Ovary (tissue), 10 donors: ENCODE measurements around the gene MBD4. TPM values are rescaled to one million over a fixed set of nuclear protein-coding genes. Genes with fewer than 3 reads are reported as not detected.
"Not testable (repeated sequence)": the region's sequence is repeated elsewhere in the genome, so short reads cannot be mapped to it uniquely, and the experiment has no call there.

Source experiments
- DNase-seq, 5 donors: peaks; one replicate each; pipeline ENCODE4 v3.0.0-alpha.2; 2019 to 2020
- H3K27ac ChIP-seq, 2 donors: fragments of 200-600 bp; one replicate each; pipeline versions ENCODE4 v1.5.1 to v1.8.0; 2019 to 2022
- H3K27me3 ChIP-seq: fragments of 200-600 bp; one replicate; pipeline ENCODE4 v1.8.0; 2022
- H3K36me3 ChIP-seq: fragments of 200-600 bp; sonication (generic); one replicate; pipeline ENCODE4 v1.5.1; 2019
- H3K4me1 ChIP-seq: one replicate; pipeline ENCODE4 v1.8.1; 2013; ENCODE audit warnings: mild to moderate bottlenecking, moderate library complexity; ENCODE audit not compliant: insufficient read depth
- H3K4me3 ChIP-seq: fragments of 200-600 bp; sonication (generic); one replicate; pipeline ENCODE4 v1.5.1; 2017
- H3K9me3 ChIP-seq, 2 donors: fragments of 200-600 bp in 1 of 2; sonication (generic) in 1 of 2; one replicate each; pipeline versions ENCODE4 v1.5.1 to v1.8.1; 2013 to 2019; ENCODE audit warnings: mild to moderate bottlenecking in 1 of 2, moderate library complexity in 1 of 2
- CTCF ChIP-seq, 3 donors: fragments of 450-650 bp in 2 of 3; fragments of 200-600 bp in 1 of 3; IDR thresholded peaks; one replicate each; pipeline versions ENCODE4 v1.5.1 to v1.8.0; 2016 to 2022; ENCODE audit warnings: antibody characterized with exemption in 3 of 3, mild to moderate bottlenecking in 1 of 3
- EP300 ChIP-seq: sonication (generic); formaldehyde crosslinking; IDR thresholded peaks from one replicate; pipeline ENCODE4 v1.6.1; 2017; ENCODE audit warnings: antibody characterized with exemption
- POLR2A ChIP-seq: fragments of 450-650 bp; IDR thresholded peaks from one replicate; pipeline ENCODE4 v1.6.1; 2017; ENCODE audit warnings: antibody characterized with exemption, mild to moderate bottlenecking, moderate library complexity
- WGBS, 3 donors: extraction: QIAGEN DNeasy Blood & Tissue Kit in 1 of 3; methylation state at CpG; one replicate each; pipeline versions ENCODE4 v1.1.5 to v1.1.7; 2013 to 2017; 5-methylcytosine and 5-hydroxymethylcytosine counted together
- intact Hi-C, 4 donors: fragments of 100-400 bp; cut with DNase I; formaldehyde crosslinking; loops; one replicate each; pipeline versions ENCODE4 v1.11.0 to v1.15.1; 2022 to 2023
- long read RNA-seq, 3 donors: library from polyadenylated mRNA in 2 of 3; unstranded in 2 of 3; transcript quantifications; one replicate each; pipeline ENCODE4 v2.0.0 and lab custom pipeline, GENCODE V29; 2021 to 2026
- polyA plus RNA-seq, 2 donors: library from polyadenylated mRNA; stranded (reverse); fragments of 200-250 nt in 1 of 2; fragments of 350-450 nt in 1 of 2; fragmentation: Illumina TruSeq in 1 of 2; extraction: RNeasy Lipid Tissue Mini Kit (QIAGEN cat#74804) in 1 of 2; gene quantifications; one replicate each; pipeline ENCODE4 v1.2.3, GENCODE V29; 2013 to 2014
- total RNA-seq, 7 donors: library from RNA; depleted of rRNA in 2 of 7; stranded (reverse); fragments of >200 nt in 2 of 7; fragmentation: NEBNext Ultra II Directional in 3 of 7; extraction: Animal tissue kit (Norgen Biotek cat#: 25700) in 3 of 7; gene quantifications; one replicate each; pipeline versions ENCODE4 v1.1.0 to v1.2.4, GENCODE V29; 2016 to 2023
- donor health status: DM: no; HTN: no; CAD: no; lungs with moderate emphysema.
- donor health status: DM: no; HTN: no; CAD: no.
- donor health status: Bipolar disorder and iron deficiency.
- donor health status: DM: yes; HTN: yes; CAD: no.
- donor health status: DM: no; HTN: no; CAD: no.
- donor health status: DM: yes; HTN: yes; CAD: no.

Gene MBD4
- total RNA-seq (10 to 100 TPM; 26.8 to 60.0 (median 29.4) TPM), polyA plus RNA-seq (10 to 100 TPM; 19.5 to 28.0 TPM)
- long read RNA-seq, donor 1, transcript MBD4-203 (8 exons, 2,478 nt), result major isoform, 13 of 64 reads
- long read RNA-seq, donor 1, transcript MBD4-201 (8 exons, 2,470 nt), result minor isoform, 5 of 64 reads
- long read RNA-seq, donor 1, partial matches to known transcripts, result 39 of 64 reads
- long read RNA-seq, donor 1, other reads (novel, unspliced or antisense), result 5 of 64 reads
- long read RNA-seq, donor 2, transcript MBD4-203 (8 exons, 2,478 nt), result major isoform, 9 of 11 reads
- long read RNA-seq, donor 2, partial matches to known transcripts, result 0 of 11 reads
- long read RNA-seq, donor 2, other reads (novel, unspliced or antisense), result 0 of 11 reads
- long read RNA-seq, donor 3, transcript MBD4-201 (8 exons, 2,470 nt), result minor isoform, 7 of 43 reads
- long read RNA-seq, donor 3, transcript MBD4-203 (8 exons, 2,478 nt), result major isoform, 23 of 43 reads
- long read RNA-seq, donor 3, partial matches to known transcripts, result 5 of 43 reads
- long read RNA-seq, donor 3, other reads (novel, unspliced or antisense), result 3 of 43 reads

GRCh38 chr3:129439817-129440617, at the start of gene MBD4, which contains the start of gene IFT122:
MBD4 (minus strand) TSS chr3:129439948; CDS start chr3:129439833, 115 bp downstream.
IFT122 (plus strand) TSS chr3:129440224; CDS start chr3:129440331, 107 bp downstream.
- peak within 1 kb of the TSS; percentile 96 for H3K4me3 ChIP-seq
- peak within 1 kb of the TSS; percentile 88 to 95 for H3K27ac ChIP-seq
- H3K27me3 ChIP-seq, result no peaks in the 10 kb centered on the region
- peaks cover 9% of the 10 kb centered on the region for H3K4me1 ChIP-seq
- WGBS, 3 donors, result 0 to 1% (median 0%) methylated on average over 73 to 75 of the region's 75 CpGs
- no peaks in the 10 kb centered on the region for H3K9me3 ChIP-seq
- peak; percentile 95 to 98 (median 97) for DNase-seq
- TF ChIP-seq POLR2A (peak; percentile 48), EP300 (no peak)
- H3K36me3 ChIP-seq, result no peaks in the 10 kb centered on the region
- intact Hi-C loops, result loop anchor here in 1 of 4 donors (10.0 kb wide), 1 partner anchor 125 kb away; a partner anchor contains a TSS

GRCh38 chr3:129489258-129489657, 49.5 kb upstream of the MBD4 start:
- H3K27ac ChIP-seq, H3K27me3 ChIP-seq, DNase-seq, H3K36me3 ChIP-seq, H3K9me3 ChIP-seq, H3K4me3 ChIP-seq, H3K4me1 ChIP-seq: not testable (repeated sequence)
- 90 to 94% (median 91%) methylated on average over 10 of the region's 10 CpGs for WGBS, 3 donors
- intact Hi-C loops, result loop anchor here in 3 of 4 donors (5.0 to 10.0 kb wide), 4 partner anchors 116 to 446 kb away; partner anchors contain the start of gene PLXND1 (in 2 of the 3)

GRCh38 chr3:129487868-129488335, 48.2 kb upstream of the MBD4 start:
- H3K36me3 ChIP-seq, H3K27me3 ChIP-seq, DNase-seq, H3K4me1 ChIP-seq, H3K4me3 ChIP-seq, H3K9me3 ChIP-seq, H3K27ac ChIP-seq: not testable (repeated sequence)
- 75 to 91% (median 81%) methylated on average over 4 of the region's 4 CpGs for WGBS, 3 donors
- intact Hi-C loops, result loop anchor here in 3 of 4 donors (5.0 to 10.0 kb wide), 4 partner anchors 117 to 447 kb away; partner anchors contain the start of gene PLXND1 (in 2 of the 3)

GRCh38 chr3:129487183-129487867, 47.6 kb upstream of the MBD4 start:
- Histone ChIP-seq H3K4me3 (no peak overlapping the region), H3K27ac (no peak overlapping the region), H3K27me3 (no peaks in the 10 kb centered on the region), H3K36me3 (no peaks in the 10 kb centered on the region), H3K4me1 (peaks cover 2% of the 10 kb centered on the region), H3K9me3 (no peaks in the 10 kb centered on the region)
- intact Hi-C loops, result loop anchor here in 3 of 4 donors (5.0 to 10.0 kb wide), 4 partner anchors 117 to 447 kb away; partner anchors contain the start of gene PLXND1 (in 2 of the 3)
- 82 to 91% (median 89%) methylated on average over 13 of the region's 13 CpGs for WGBS, 3 donors
- TF ChIP-seq POLR2A (no peak), CTCF (IDR thresholded peaks at IDR 0.05) (no peak), EP300 (no peak)
- DNase-seq, result no peak

GRCh38 chr3:129486664-129487035, 46.9 kb upstream of the MBD4 start:
- DNase-seq, result no peak
- Histone ChIP-seq H3K27me3 (no peaks in the 10 kb centered on the region), H3K36me3 (no peaks in the 10 kb centered on the region), H3K9me3 (no peaks in the 10 kb centered on the region), H3K4me3 (no peak overlapping the region), H3K4me1 (peaks cover 2% of the 10 kb centered on the region), H3K27ac (peak overlapping the region in 1 of 2 donors; percentile 53)
- 89 to 93% (median 89%) methylated on average over 2 of the region's 2 CpGs for WGBS, 3 donors
- intact Hi-C loops, result loop anchor here in 3 of 4 donors (5.0 to 10.0 kb wide), 4 partner anchors 118 to 448 kb away; partner anchors contain the start of gene PLXND1 (in 2 of the 3)
- no peak for TF ChIP-seq POLR2A
- no peak for TF ChIP-seq CTCF (IDR thresholded peaks at IDR 0.05)
- TF ChIP-seq EP300, result no peak
